ENCODE data around the gene KIAA0040.

KIAA0040 gene

GRCh38 chr1:175145899-175146528 is 46.6 kb downstream of the KIAA0040 start:
- Histone ChIP-seq H3K36me3 (ENCODE audit: control insufficient read depth in 2 of 2, insufficient read depth in 1 of 2, low read length in 2 of 2) (no peaks in the 10 kb centered on the region), H3K27ac (ENCODE audit: extremely low read depth, low read depth, low read length) (no peak overlapping the region), H3K4me3 (ENCODE audit: low read depth, low read length) (no peak overlapping the region), H3K9me3 (ENCODE audit: control insufficient read depth, insufficient read depth, low read depth, low read length) (no peaks in the 10 kb centered on the region), H3K4me1 (ENCODE audit: control insufficient read depth, insufficient read depth, low read length) (no peaks in the 10 kb centered on the region)
- POLR2A ChIA-PET = interaction anchor here (0.7 to 2.0 kb wide), 2 partner anchors 123 to 312 kb away, joined by 4 to 5 read pairs; partner anchors contain the start of gene MRPS14
- TF ChIP-seq ZFP69B (tag by site-specific recombination; IDR thresholded peaks at IDR 0.05) (no peak), INSM2 (tag by site-specific recombination; IDR thresholded peaks at IDR 0.05) (no peak), ZNF645 (tag by site-specific recombination; IDR thresholded peaks at IDR 0.05) (no peak), ZSCAN30 (tag by site-specific recombination; IDR thresholded peaks at IDR 0.05) (no peak), ZNF571 (tag by site-specific recombination; IDR thresholded peaks at IDR 0.05) (no peak), ZBTB20 (tag by site-specific recombination; IDR thresholded peaks at IDR 0.05) (no peak), ZNF629 (tag by site-specific recombination; IDR thresholded peaks at IDR 0.05) (no peak), ZNF558 (tag by site-specific recombination; IDR thresholded peaks at IDR 0.05) (no peak), ZNF529 (tag by site-specific recombination; IDR thresholded peaks at IDR 0.05; ENCODE audit: insufficient replicate concordance) (no peak), ZNF174 (tag by site-specific recombination; IDR thresholded peaks at IDR 0.05) (no peak), ZBTB6 (tag by site-specific recombination; IDR thresholded peaks at IDR 0.05) (no peak), ZNF394 (tag by site-specific recombination; IDR thresholded peaks at IDR 0.05; ENCODE audit: borderline replicate concordance) (no peak), ZNF624 (tag by site-specific recombination; IDR thresholded peaks at IDR 0.05) (no peak), ZFHX2 (tag by site-specific recombination; conservative IDR thresholded peaks at IDR 0.05) (no peak), ZNF133 (tag by site-specific recombination; IDR thresholded peaks at IDR 0.05) (no peak), HOXD13 (CRISPR knock-in tag; IDR thresholded peaks at IDR 0.05; ENCODE audit: borderline replicate concordance) (no peak), ZNF473 (tag by site-specific recombination; IDR thresholded peaks at IDR 0.05) (no peak)
- CTCF ChIA-PET = interaction anchor here (0.6 to 4.5 kb wide), 41 partner anchors 9 to 1331 kb away, joined by 3 to 43 read pairs (median 4); no protein-coding TSS in a partner anchor

- Histone ChIP-seq H3K4me3 (ENCODE audit: low read depth, low read length) (no peak overlapping the region), H3K4me1 (ENCODE audit: control insufficient read depth, insufficient read depth, low read length) (no peaks in the 10 kb centered on the region), H3K27ac (ENCODE audit: extremely low read depth, low read depth, low read length) (no peak overlapping the region), H3K9me3 (ENCODE audit: control insufficient read depth, insufficient read depth, low read depth, low read length) (no peaks in the 10 kb centered on the region), H3K36me3 (ENCODE audit: control insufficient read depth in 2 of 2, insufficient read depth in 1 of 2, low read length in 2 of 2) (no peaks in the 10 kb centered on the region)
- POLR2A ChIA-PET = no interaction called here
- CTCF ChIA-PET = interaction anchor here (0.6 to 3.5 kb wide), 3 partner anchors 8 to 342 kb away, joined by 3 to 18 read pairs (median 3); no protein-coding TSS in a partner anchor
- TF ChIP-seq YY2 (tag by site-specific recombination; IDR thresholded peaks at IDR 0.05) = no peak
These were observed 54.0 kb downstream of the KIAA0040 start for GRCh38 chr1:175138579-175138978.

- ChIA-PET CTCF (interaction anchor here (0.9 to 3.5 kb wide), 4 partner anchors 9 to 183 kb away, joined by 3 to 18 read pairs (median 6); no protein-coding TSS in a partner anchor), POLR2A (no interaction called here)
- Histone ChIP-seq H3K9me3 (ENCODE audit: control insufficient read depth, insufficient read depth, low read depth, low read length) (no peaks in the 10 kb centered on the region), H3K4me1 (ENCODE audit: control insufficient read depth, insufficient read depth, low read length) (no peaks in the 10 kb centered on the region), H3K36me3 (ENCODE audit: control insufficient read depth in 2 of 2, insufficient read depth in 1 of 2, low read length in 2 of 2) (no peaks in the 10 kb centered on the region), H3K27ac (ENCODE audit: extremely low read depth, low read depth, low read length) (no peak overlapping the region), H3K4me3 (ENCODE audit: low read depth, low read length) (no peak overlapping the region)
- TF ChIP-seq WT1 (tag by site-specific recombination; IDR thresholded peaks at IDR 0.05) (no peak), ZBTB7A (tag by site-specific recombination; IDR thresholded peaks at IDR 0.05; ENCODE audit: low read depth) (no peak), PRDM10 (tag by site-specific recombination; IDR thresholded peaks at IDR 0.05) (no peak), ZBTB6 (tag by site-specific recombination; IDR thresholded peaks at IDR 0.05) (no peak)
These were observed 55.2 kb downstream of the KIAA0040 start for GRCh38 chr1:175137369-175137768.
